Gastroesophageal sphincter (tissue), 3 donors: ENCODE results near the gene DDX6.

ENCODE experiments used
- CTCF ChIP-seq, 4 experiments: fragments of 200-600 bp in 2 of 4; fragments of 450-650 bp in 2 of 4; sonication (generic) in 1 of 4; IDR thresholded peaks; one replicate each; pipeline ENCODE4 v1.5.1; 2017 to 2019; ENCODE audit warnings: antibody characterized with exemption in 4 of 4, mild to moderate bottlenecking in 2 of 4, moderate library complexity in 2 of 4
- EP300 ChIP-seq: sonication (generic); formaldehyde crosslinking; IDR thresholded peaks from one replicate; pipeline ENCODE4 v1.6.1; 2017; ENCODE audit warnings: antibody characterized with exemption, mild to moderate bottlenecking
- POLR2A ChIP-seq, 2 donors: fragments of 450-650 bp; IDR thresholded peaks; one replicate each; pipeline ENCODE4 v1.6.1; 2017; ENCODE audit warnings: antibody characterized with exemption in 2 of 2, mild to moderate bottlenecking in 2 of 2, moderate library complexity in 1 of 2
- POLR2AphosphoS5 ChIP-seq: sonication (generic); formaldehyde crosslinking; IDR thresholded peaks from one replicate; pipeline ENCODE4 v1.6.1; 2017; ENCODE audit warnings: antibody characterized with exemption

DNA sequence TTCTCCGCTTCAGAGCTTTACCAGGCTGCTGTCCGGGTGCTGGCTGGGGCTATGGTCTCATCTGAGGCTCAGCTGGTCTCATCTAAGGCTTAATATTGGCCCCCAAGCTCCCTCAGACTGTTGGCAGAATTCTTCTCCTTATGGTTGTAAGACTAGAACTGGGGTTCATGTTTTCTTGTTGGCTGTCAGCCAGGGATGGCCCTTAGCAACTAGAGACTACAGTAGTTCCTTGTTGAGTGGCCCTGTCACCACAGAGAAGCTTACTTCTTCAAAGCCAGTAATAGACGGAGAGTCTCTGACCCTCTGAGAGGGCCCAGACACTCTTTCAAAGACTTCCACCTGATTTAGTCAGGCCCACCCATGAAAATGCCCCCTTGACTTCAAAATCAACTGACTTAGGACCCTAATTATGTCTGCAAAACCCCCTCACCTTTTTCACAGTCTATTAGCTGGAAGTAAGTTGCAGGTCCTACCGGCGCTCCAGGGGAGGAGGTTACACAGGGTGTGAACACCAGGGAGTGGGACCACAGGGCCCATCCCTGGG lies 87.3 kb downstream of the DDX6 start:
- TF ChIP-seq POLR2A (IDR thresholded peaks at IDR 0.05), result no peak
- TF ChIP-seq CTCF (IDR thresholded peaks at IDR 0.05), result no peak
- no peak for TF ChIP-seq EP300
- no peak for TF ChIP-seq POLR2AphosphoS5
